LNCAP (cell line): ENCODE measurements around the gene KCNG2.

Experiments used
- TF ChIP-seq, protein P1 (sequence below): fragments of 450-650 bp; IDR thresholded peaks from 2 replicates; pipeline ENCODE4 v1.5.1; 2017; ENCODE audit warnings: mild to moderate bottlenecking

The KCNG2 gene

DNA sequence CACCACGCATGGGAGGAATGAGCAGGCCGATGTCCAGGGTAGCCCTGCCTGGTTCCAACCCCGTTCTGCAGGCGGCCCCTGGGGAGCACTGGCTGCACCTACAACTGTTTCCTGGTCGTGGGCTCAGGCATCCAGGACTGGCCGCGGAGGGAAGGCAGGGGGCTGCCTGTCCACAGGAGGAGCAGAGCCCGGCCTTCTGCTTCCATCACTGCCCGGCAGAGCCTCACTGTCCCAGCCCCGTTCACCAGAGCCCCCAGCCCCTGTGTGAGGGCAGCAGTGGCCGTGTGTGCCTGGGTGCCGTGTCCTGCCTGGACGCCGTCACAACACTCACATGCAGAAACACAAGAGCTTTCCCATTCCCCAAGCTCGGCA is 56.2 kb downstream of the KCNG2 start:
- TF ChIP-seq, protein P1, sequence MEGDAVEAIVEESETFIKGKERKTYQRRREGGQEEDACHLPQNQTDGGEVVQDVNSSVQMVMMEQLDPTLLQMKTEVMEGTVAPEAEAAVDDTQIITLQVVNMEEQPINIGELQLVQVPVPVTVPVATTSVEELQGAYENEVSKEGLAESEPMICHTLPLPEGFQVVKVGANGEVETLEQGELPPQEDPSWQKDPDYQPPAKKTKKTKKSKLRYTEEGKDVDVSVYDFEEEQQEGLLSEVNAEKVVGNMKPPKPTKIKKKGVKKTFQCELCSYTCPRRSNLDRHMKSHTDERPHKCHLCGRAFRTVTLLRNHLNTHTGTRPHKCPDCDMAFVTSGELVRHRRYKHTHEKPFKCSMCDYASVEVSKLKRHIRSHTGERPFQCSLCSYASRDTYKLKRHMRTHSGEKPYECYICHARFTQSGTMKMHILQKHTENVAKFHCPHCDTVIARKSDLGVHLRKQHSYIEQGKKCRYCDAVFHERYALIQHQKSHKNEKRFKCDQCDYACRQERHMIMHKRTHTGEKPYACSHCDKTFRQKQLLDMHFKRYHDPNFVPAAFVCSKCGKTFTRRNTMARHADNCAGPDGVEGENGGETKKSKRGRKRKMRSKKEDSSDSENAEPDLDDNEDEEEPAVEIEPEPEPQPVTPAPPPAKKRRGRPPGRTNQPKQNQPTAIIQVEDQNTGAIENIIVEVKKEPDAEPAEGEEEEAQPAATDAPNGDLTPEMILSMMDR = no peak

DNA sequence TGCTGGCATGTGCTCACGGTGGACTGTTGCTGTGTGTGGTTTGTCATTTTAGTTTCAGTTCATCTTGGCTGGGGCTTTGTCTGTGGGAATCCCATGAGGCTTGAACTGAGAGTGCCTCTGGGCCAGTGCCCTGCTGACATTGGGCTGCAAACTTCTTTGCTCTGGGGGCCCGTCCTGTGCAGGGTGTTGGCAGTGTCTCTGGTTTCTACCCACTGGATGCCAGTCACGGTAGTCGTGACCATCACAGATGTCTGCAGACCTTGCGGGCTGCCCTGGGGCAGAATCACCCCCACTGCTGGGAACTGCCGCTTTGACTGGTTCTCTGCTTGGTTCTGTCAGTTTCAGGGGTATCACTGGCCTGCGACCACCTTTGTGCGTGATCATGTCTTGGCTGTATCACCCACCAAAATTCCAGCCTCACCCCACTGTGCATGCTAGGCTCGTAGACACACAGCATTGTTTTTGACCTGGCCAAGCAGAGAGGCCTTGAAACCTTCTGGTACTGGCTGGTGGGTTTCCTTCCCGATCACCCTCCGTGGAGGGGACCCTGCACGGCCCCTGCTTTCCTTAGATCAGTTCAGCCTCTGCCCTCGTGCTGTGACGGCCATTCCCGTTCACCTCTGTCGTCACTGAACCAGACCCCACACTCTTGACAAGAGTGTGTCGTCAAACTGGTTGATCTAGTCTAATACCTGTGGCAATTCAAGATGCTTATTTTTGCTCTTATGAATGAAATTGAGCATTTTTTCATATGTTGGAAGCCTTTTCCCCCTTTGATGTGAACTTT is 57.6 kb downstream of the KCNG2 start:
- TF ChIP-seq, protein P1 = no peak

DNA sequence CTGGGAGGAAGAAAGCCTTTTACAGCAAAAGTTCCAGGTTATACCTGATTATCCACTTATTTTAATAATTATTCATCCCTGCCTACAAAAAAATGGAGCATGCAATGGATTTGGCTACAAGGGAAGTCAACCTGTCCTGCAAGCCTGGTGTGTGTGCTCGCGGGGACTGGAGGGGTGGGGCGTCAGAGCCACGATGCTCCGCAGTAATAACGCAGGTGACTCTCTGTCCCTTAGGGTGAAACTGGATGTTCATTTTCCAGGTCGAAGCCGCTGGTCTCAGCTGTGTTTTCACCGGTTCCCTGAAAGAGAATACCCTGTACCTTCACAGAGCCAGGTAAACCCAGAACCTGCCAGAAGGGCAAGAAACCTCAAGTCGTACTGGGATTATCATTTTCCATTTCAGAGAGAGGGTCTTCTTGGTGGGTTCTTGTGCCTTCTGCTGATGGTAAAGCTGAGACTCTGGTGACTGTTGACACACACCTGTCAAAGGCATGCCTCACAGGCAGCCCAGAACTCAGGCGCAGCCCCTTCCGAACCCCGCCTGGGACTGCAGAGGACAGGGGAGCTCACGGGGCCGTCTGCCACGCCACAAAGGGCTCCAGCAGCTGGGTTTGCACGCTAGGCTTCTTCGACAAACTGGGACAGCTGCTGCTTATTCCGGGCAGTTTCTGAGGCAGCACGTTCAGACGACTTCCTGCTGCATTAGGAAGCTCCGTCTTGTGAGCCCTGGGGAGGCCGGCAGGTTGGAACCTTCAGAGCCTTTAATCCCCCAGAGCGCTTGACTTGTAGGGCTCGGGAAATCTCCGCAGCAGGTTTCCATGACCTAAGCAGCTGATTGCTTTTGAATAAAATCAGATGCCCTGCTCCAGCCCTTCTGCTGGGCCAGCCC is 58.6 kb downstream of the KCNG2 start:
- TF ChIP-seq, protein P1 = no peak

DNA sequence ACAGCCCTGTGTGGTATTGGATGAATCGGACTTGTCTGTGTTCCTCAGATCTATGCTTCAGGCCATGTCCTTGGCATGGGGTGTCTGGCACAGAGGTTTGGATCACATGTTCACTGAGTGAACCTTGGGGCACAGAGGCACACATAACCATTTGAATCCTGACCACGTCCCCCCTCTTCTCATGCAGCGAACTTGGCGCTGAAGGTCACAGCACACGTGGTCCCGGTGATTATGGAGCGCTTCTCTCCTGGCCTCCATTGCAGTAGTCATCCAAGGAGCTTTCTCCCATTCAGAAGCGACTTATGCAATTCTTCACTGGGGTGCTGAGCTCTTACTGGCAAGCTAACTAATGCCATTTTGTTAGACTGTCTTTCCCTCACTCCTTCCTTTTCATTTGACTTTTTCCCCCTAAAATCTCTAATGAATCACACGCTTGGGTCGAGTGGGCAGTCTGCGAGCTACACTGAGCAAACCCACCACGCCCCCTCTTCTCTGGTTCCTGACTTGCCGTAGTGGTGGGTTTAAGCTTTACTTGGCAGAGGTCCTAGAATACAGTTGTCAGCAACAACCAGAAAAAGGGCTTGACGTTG is 59.4 kb downstream of the KCNG2 start:
- TF ChIP-seq, protein P1 = no peak

DNA sequence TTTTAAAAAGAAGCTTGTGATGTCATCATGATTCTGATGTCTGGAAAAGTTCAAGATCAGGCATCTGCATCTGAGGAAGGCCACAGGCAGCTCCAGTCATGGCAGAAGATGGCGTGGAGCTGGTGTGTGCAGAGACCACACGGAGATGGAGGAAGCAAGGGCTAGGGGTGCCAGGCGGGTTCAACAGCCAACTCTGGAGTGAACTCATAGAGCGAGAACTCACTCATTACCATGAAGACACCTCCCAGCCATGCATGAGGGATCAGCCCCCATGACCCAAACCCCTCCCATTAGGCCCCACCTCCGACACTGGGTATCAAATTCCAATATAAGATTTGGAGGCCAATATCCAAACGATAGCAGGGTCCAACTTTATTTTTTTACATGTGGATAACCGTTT is 61.6 kb downstream of the KCNG2 start:
- TF ChIP-seq, protein P1 = no peak

DNA sequence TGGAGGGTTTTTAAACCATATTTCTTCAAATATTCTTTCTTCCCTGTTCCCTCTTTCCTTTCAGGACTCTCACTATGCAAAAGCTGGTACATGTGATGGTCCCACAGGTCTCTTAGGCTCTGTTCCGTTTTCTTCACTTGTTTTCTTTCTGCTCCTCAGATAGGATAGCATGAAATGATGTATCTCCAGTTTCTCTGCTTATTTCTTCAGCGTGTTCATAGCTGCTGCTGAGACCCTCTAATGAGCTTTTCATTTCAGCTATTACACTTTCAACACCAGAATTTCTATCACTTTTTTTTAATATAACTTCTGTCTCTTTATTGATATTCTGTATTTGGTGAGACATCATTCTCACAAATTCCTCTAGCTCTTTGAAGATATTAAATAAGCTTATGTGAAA is 63.9 kb downstream of the KCNG2 start:
- TF ChIP-seq, protein P1 = no peak

DNA sequence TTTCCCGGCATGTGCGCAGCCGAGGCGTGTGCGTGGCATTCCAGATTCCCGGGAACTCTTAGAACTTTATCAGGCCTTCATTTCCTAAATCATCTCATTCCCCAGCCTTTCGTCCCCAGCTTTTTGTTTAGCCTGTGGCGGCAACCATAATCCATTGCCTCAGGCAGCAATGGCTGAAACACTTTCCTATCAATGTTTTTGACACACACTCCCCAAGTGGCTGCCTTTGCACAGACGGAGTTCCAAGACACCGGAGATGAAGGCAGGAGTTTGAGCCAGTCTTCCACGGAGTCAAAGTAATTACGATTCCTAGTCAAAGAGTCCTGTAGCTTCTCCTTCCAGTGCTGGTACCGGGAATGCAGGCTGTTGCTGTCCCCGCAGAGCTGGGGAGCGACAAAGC is 64.8 kb downstream of the KCNG2 start:
- TF ChIP-seq, protein P1 = no peak
